HUES64 (cell line): ENCODE data around the gene COL4A5.

ENCODE experiments used
- H3K27ac ChIP-seq: 2 replicates; pipeline ENCODE4 v1.7.0; 2013; ENCODE audit warnings: low read depth, low read length, inconsistent platforms
- H3K27me3 ChIP-seq: 2 replicates; pipeline ENCODE4 v1.6.1; 2013; ENCODE audit warnings: mild to moderate bottlenecking, low read length; ENCODE audit not compliant: insufficient read depth
- H3K36me3 ChIP-seq: 2 replicates; pipeline ENCODE4 v1.6.1; 2013; ENCODE audit warnings: mild to moderate bottlenecking, low read length; ENCODE audit not compliant: insufficient read depth
- H3K4me1 ChIP-seq: 2 replicates; pipeline ENCODE4 v1.6.1; 2013; ENCODE audit warnings: mild to moderate bottlenecking, low read length, moderate library complexity; ENCODE audit not compliant: insufficient read depth
- H3K4me3 ChIP-seq: 2 replicates; pipeline ENCODE4 v1.5.1; 2013; ENCODE audit warnings: mild to moderate bottlenecking, low read length, moderate library complexity
- H3K9ac ChIP-seq: 2 replicates; pipeline ENCODE4 v1.6.1; 2013; ENCODE audit warnings: mild to moderate bottlenecking, low read depth, low read length
- H3K9me3 ChIP-seq: 2 replicates; pipeline ENCODE4 v1.6.1; 2013; ENCODE audit warnings: low read depth, low read length; ENCODE audit not compliant: insufficient read depth
- WGBS: fragments of 150-250, 120-280 bp; methylation state at CpG from one replicate; pipeline ENCODE4 v1.1.7; 2013; ENCODE audit warnings: missing lambda C conversion rate; 5-methylcytosine and 5-hydroxymethylcytosine counted together

The COL4A5 gene

GRCh38 chrX:108537005-108537404 lies 97.4 kb downstream of the COL4A5 start:
- no peaks in the 10 kb centered on the region for H3K9me3 ChIP-seq
- H3K4me1 ChIP-seq: peaks cover 6% of the 10 kb centered on the region; the same call in 1 of the 2 replicates
- WGBS: 0% methylated on average over 1 of the region's 2 CpGs

GRCh38 chrX:108541286-108541685 lies 101.6 kb downstream of the COL4A5 start:
- no peaks in the 10 kb centered on the region for H3K9me3 ChIP-seq

More at GRCh38 chrX:108537005-108537404, 97.4 kb downstream of the COL4A5 start:
- Histone ChIP-seq H3K27me3 (no peaks in the 10 kb centered on the region), H3K27ac (no peak overlapping the region), H3K4me3 (no peak overlapping the region), H3K36me3 (no peaks in the 10 kb centered on the region), H3K9ac (no peak overlapping the region)

GRCh38 chrX:108557580-108557979 lies 117.9 kb downstream of the COL4A5 start:
- 100% methylated on average over 2 of the region's 4 CpGs for WGBS
- Histone ChIP-seq H3K9me3 (no peaks in the 10 kb centered on the region), H3K9ac (no peak overlapping the region), H3K4me1 (no peaks in the 10 kb centered on the region; the same call in 1 of the 2 replicates), H3K36me3 (peaks cover 8% of the 10 kb centered on the region), H3K27me3 (no peaks in the 10 kb centered on the region), H3K4me3 (no peak overlapping the region), H3K27ac (no peak overlapping the region)

More at GRCh38 chrX:108541286-108541685, 101.6 kb downstream of the COL4A5 start:
- Histone ChIP-seq H3K9ac (no peak overlapping the region), H3K4me3 (0 out of 2 replicates have a peak overlapping the region, but pooled peaks have one; percentile 3), H3K27ac (peak overlapping the region; percentile 85; the same call in 1 of the 2 replicates), H3K27me3 (no peaks in the 10 kb centered on the region), H3K4me1 (peaks cover 6% of the 10 kb centered on the region; the same call in 1 of the 2 replicates), H3K36me3 (no peaks in the 10 kb centered on the region)

GRCh38 chrX:108558217-108558616 lies 118.6 kb downstream of the COL4A5 start:
- no peak overlapping the region for H3K27ac ChIP-seq
- no peaks in the 10 kb centered on the region; the same call in 1 of the 2 replicates for H3K4me1 ChIP-seq
- H3K9ac ChIP-seq: no peak overlapping the region
- no peaks in the 10 kb centered on the region for H3K27me3 ChIP-seq
- no peaks in the 10 kb centered on the region for H3K9me3 ChIP-seq
- H3K4me3 ChIP-seq: no peak overlapping the region
- peaks cover 8% of the 10 kb centered on the region for H3K36me3 ChIP-seq
- WGBS: 91% methylated on average over 1 of the region's 1 CpG

- Histone ChIP-seq H3K9ac (no peak overlapping the region), H3K36me3 (peaks cover 15% of the 10 kb centered on the region), H3K9me3 (no peaks in the 10 kb centered on the region), H3K27ac (no peak overlapping the region), H3K27me3 (no peaks in the 10 kb centered on the region), H3K4me3 (no peak overlapping the region), H3K4me1 (no peaks in the 10 kb centered on the region)
Measured at GRCh38 chrX:108573136-108573535, 133.5 kb downstream of the COL4A5 start.

- Histone ChIP-seq H3K27me3 (no peaks in the 10 kb centered on the region), H3K27ac (no peak overlapping the region)
- WGBS: 91% methylated on average over 1 of the region's 1 CpG
Measured at GRCh38 chrX:108582151-108582550, 142.5 kb downstream of the COL4A5 start.

GRCh38 chrX:108584617-108585211 lies 145.1 kb downstream of the COL4A5 start:
- peaks cover 19% of the 10 kb centered on the region for H3K36me3 ChIP-seq
- H3K9me3 ChIP-seq: no peaks in the 10 kb centered on the region
- H3K4me3 ChIP-seq: no peak overlapping the region
- no peaks in the 10 kb centered on the region for H3K4me1 ChIP-seq
- H3K9ac ChIP-seq: no peak overlapping the region
- no peaks in the 10 kb centered on the region for H3K27me3 ChIP-seq
- H3K27ac ChIP-seq: no peak overlapping the region
- no CpG with 5 or more reads among the region's 2 CpGs for WGBS

More at GRCh38 chrX:108582151-108582550, 142.5 kb downstream of the COL4A5 start:
- no peaks in the 10 kb centered on the region for H3K4me1 ChIP-seq
- no peaks in the 10 kb centered on the region for H3K9me3 ChIP-seq
- H3K36me3 ChIP-seq: peaks cover 30% of the 10 kb centered on the region
- H3K4me3 ChIP-seq: no peak overlapping the region
- H3K9ac ChIP-seq: no peak overlapping the region

- no peaks in the 10 kb centered on the region for H3K4me1 ChIP-seq
- H3K27ac ChIP-seq: no peak overlapping the region
- no peaks in the 10 kb centered on the region for H3K9me3 ChIP-seq
- H3K27me3 ChIP-seq: no peaks in the 10 kb centered on the region
- no peak overlapping the region for H3K4me3 ChIP-seq
- no peak overlapping the region for H3K9ac ChIP-seq
- 95% methylated on average over 2 of the region's 3 CpGs for WGBS
- peaks cover 33% of the 10 kb centered on the region for H3K36me3 ChIP-seq
Measured at GRCh38 chrX:108590496-108590895, 150.9 kb downstream of the COL4A5 start.

GRCh38 chrX:108601276-108601675 lies 161.6 kb downstream of the COL4A5 start:
- WGBS: 92% methylated on average over 3 of the region's 4 CpGs
- no peaks in the 10 kb centered on the region for H3K4me1 ChIP-seq
- no peak overlapping the region for H3K4me3 ChIP-seq
- H3K27ac ChIP-seq: no peak overlapping the region
- H3K36me3 ChIP-seq: peaks cover 43% of the 10 kb centered on the region
- no peaks in the 10 kb centered on the region for H3K9me3 ChIP-seq
- H3K27me3 ChIP-seq: no peaks in the 10 kb centered on the region
- no peak overlapping the region for H3K9ac ChIP-seq

GRCh38 chrX:108610141-108610540 lies 170.5 kb downstream of the COL4A5 start:
- Histone ChIP-seq H3K36me3 (peaks cover 27% of the 10 kb centered on the region), H3K4me3 (no peak overlapping the region), H3K4me1 (no peaks in the 10 kb centered on the region), H3K27me3 (no peaks in the 10 kb centered on the region), H3K9me3 (no peaks in the 10 kb centered on the region), H3K27ac (no peak overlapping the region), H3K9ac (no peak overlapping the region)
- WGBS: 83% methylated on average over 2 of the region's 2 CpGs

GRCh38 chrX:108614616-108615015 lies 175.0 kb downstream of the COL4A5 start:
- Histone ChIP-seq H3K27me3 (no peaks in the 10 kb centered on the region), H3K4me1 (no peaks in the 10 kb centered on the region), H3K36me3 (peaks cover 11% of the 10 kb centered on the region; the same call in 1 of the 2 replicates), H3K9ac (no peak overlapping the region), H3K4me3 (no peak overlapping the region), H3K9me3 (no peaks in the 10 kb centered on the region), H3K27ac (no peak overlapping the region)

- Histone ChIP-seq H3K4me3 (no peak overlapping the region), H3K36me3 (peaks cover 9% of the 10 kb centered on the region; the same call in 1 of the 2 replicates), H3K27me3 (no peaks in the 10 kb centered on the region), H3K9ac (no peak overlapping the region), H3K9me3 (peaks cover 6% of the 10 kb centered on the region; the same call in 1 of the 2 replicates), H3K4me1 (no peaks in the 10 kb centered on the region), H3K27ac (no peak overlapping the region)
Measured at GRCh38 chrX:108640817-108641216, 201.2 kb downstream of the COL4A5 start.
